ENCODE measurements around the gene MAD2L2.

GRCh38 chr1:11719313-11720032, 38.5 kb upstream of the MAD2L2 start:
- TF ChIP-seq CTCF (IDR thresholded peaks at IDR 0.05) (peak; percentile 92 to 96 (median 96)), POLR2A (IDR thresholded peaks at IDR 0.05) (no peak)

Data from right lobe of liver (tissue), 4 donors.